HepG2 (cell line): ENCODE results near the gene NET1. TPM values are rescaled to one million over a fixed set of nuclear protein-coding genes. Genes with fewer than 3 reads are reported as not detected.
A peak's percentile ranks its signal among the peaks of the same experiment; 100 is the strongest.

Source experiments
- AGO2 ChIP-seq: fragments of 200-400 bp; formaldehyde crosslinking; optimal IDR thresholded peaks from 2 replicates; pipeline ENCODE3; 2017; ENCODE audit warnings: mild to moderate bottlenecking, low read depth, low read length, moderate library complexity
- KAT8 ChIP-seq: IDR thresholded peaks from 2 replicates; pipeline ENCODE4 v1.6.1; 2016; ENCODE audit warnings: missing genetic modification reagents, missing compliant biosample characterization
- KDM4B ChIP-seq: sonication (generic); formaldehyde crosslinking; IDR thresholded peaks from 2 replicates; pipeline ENCODE4 v1.4.0; 2020; ENCODE audit warnings: missing genetic modification reagents
- MAFK ChIP-seq, 2 experiments: IDR thresholded peaks in 1 of 2; conservative IDR thresholded peaks in 1 of 2; 2 replicates each; pipeline ENCODE4 v1.6.1; 2011; ENCODE audit warnings: improper control_type of control experiment in 2 of 2, low read length in 2 of 2
- MIXL1 ChIP-seq: IDR thresholded peaks from 2 replicates; pipeline ENCODE4 v1.6.1; 2016
- MXD4 ChIP-seq: IDR thresholded peaks from 2 replicates; pipeline ENCODE4 v1.6.1; 2016; ENCODE audit warnings: mild to moderate bottlenecking, missing biosample characterization, missing genetic modification reagents
- NFAT5 ChIP-seq: sonication (generic); formaldehyde crosslinking; IDR thresholded peaks from 2 replicates; pipeline ENCODE4 v1.4.0; 2020; ENCODE audit warnings: missing genetic modification reagents
- NFIB ChIP-seq: sonication (generic); formaldehyde crosslinking; IDR thresholded peaks from 2 replicates; pipeline ENCODE4 v1.9.0; 2021; ENCODE audit warnings: missing genetic modification reagents, mild to moderate bottlenecking, borderline replicate concordance
- POLR2AphosphoS2 ChIP-seq: IDR thresholded peaks from 2 replicates; pipeline ENCODE4 v1.6.1; 2011; ENCODE audit warnings: low read depth, low read length, improper control_type of control experiment
- RAD51 ChIP-seq: fragments of 450-650 bp; IDR thresholded peaks from 2 replicates; pipeline ENCODE4 v1.6.1; 2016; ENCODE audit warnings: borderline replicate concordance
- RFX5 ChIP-seq: IDR thresholded peaks from 2 replicates; pipeline ENCODE4 v1.6.1; 2011; ENCODE audit warnings: low read depth, low read length, improper control_type of control experiment
- SOX13 ChIP-seq, 3 experiments: fragments of 450-650 bp in 1 of 3; sonication (generic) in 1 of 3; formaldehyde crosslinking in 1 of 3; IDR thresholded peaks in 2 of 3; conservative IDR thresholded peaks in 1 of 3; 2 replicates each; pipeline versions ENCODE4 v1.5.0 to v1.6.1; 2016 to 2020; ENCODE audit warnings: antibody characterized with exemption in 1 of 3, mild to moderate bottlenecking in 1 of 3, missing compliant biosample characterization in 1 of 3, missing genetic modification reagents in 1 of 3, moderate library complexity in 1 of 3
- ZBTB7B ChIP-seq: sonication (generic); formaldehyde crosslinking; IDR thresholded peaks from 2 replicates; pipeline ENCODE4 v1.4.0; 2020; ENCODE audit warnings: missing genetic modification reagents
- ZNF318 ChIP-seq: sonication (generic); formaldehyde crosslinking; IDR thresholded peaks from 2 replicates; pipeline ENCODE4 v1.4.0; 2020; ENCODE audit warnings: mild to moderate bottlenecking, missing genetic modification reagents
- ZNF580 ChIP-seq: IDR thresholded peaks from 2 replicates; pipeline ENCODE4 v1.6.1; 2016; ENCODE audit warnings: low read depth, borderline replicate concordance
- ZNF7 ChIP-seq: IDR thresholded peaks from 2 replicates; pipeline ENCODE4 v1.6.1; 2016; ENCODE audit warnings: missing biosample characterization, missing genetic modification reagents
- polyA plus RNA-seq, 8 experiments: library from polyadenylated mRNA; depleted of rRNA in 3 of 8; stranded (reverse) in 7 of 8; unstranded in 1 of 8; fragments of >200 nt; fragmentation: Illumina TruSeq in 4 of 8; extraction: Trizol in 4 of 8; gene quantifications; 2 replicates each; pipeline versions ENCODE4 v1.2.1 to v1.2.3, GENCODE V29; 2011 to 2016; ENCODE audit warnings: low read depth in 4 of 8, missing spikeins in 1 of 8, mixed read lengths in 1 of 8; ENCODE audit not compliant: insufficient read depth in 1 of 8
- total RNA-seq, 5 experiments: library from RNA; depleted of rRNA; stranded (reverse); fragments of >200 nt; fragmentation: Illumina TruSeq; extraction: Trizol; gene quantifications; 2 replicates each; pipeline ENCODE4 v1.2.3, GENCODE V29; 2016; ENCODE audit warnings: low read depth in 1 of 5

Gene NET1
- total and polyA plus RNA-seq, 2 of the 13 experiments (the other 11 are each of a cell fraction or from before 2014, with no cell fraction given) = 48.1 to 65.8 TPM

- TF ChIP-seq POLR2AphosphoS2 = no peak
- no peak for TF ChIP-seq RFX5
- no peak for TF ChIP-seq SOX13 (IDR thresholded peaks at IDR 0.05)
- no peak for TF ChIP-seq SOX13 (CRISPR knock-in tag; conservative IDR thresholded peaks at IDR 0.05 in 1 of 2, IDR thresholded peaks at IDR 0.05 in 1 of 2)
- no peak for TF ChIP-seq ZNF580
- no peak for TF ChIP-seq AGO2
- TF ChIP-seq MAFK (conservative IDR thresholded peaks at IDR 0.05 in 1 of 2, IDR thresholded peaks at IDR 0.05 in 1 of 2; ENCODE audit: low read length in 2 of 2) = no peak
- TF ChIP-seq NFIB (CRISPR knock-in tag) = no peak
- TF ChIP-seq ZNF7 = no peak
- TF ChIP-seq MIXL1 = 0 out of 2 replicates have a peak, but pooled peaks have one; percentile 18
- TF ChIP-seq MXD4 (CRISPR knock-in tag) = no peak
- no peak for TF ChIP-seq NFAT5
- no peak for TF ChIP-seq KDM4B (CRISPR knock-in tag)
- TF ChIP-seq ZBTB7B = no peak
- 0 out of 2 replicates have a peak, but pooled peaks have one; percentile 23 for TF ChIP-seq KAT8
- no peak for TF ChIP-seq RAD51
- TF ChIP-seq ZNF318 = no peak
Observed at GRCh38 chr10:5434017-5434753, 21.8 kb downstream of the NET1 start (continued).
